GM06990 (cell line): ENCODE results near the gene ZCWPW1.

Experiments used
- DNase-seq: peaks from one replicate; pipeline ENCODE4 v3.0.0-alpha.2; 2011; ENCODE audit not compliant: insufficient read length; ENCODE audit errors: extremely low read depth
- H3K27me3 ChIP-seq: replicated peaks from 2 replicates; pipeline ENCODE4 v1.6.0; 2011; ENCODE audit warnings: low read length; ENCODE audit not compliant: control insufficient read depth, insufficient read depth
- H3K36me3 ChIP-seq: 2 replicates; pipeline ENCODE4 v1.5.1; 2011; ENCODE audit warnings: low read length; ENCODE audit not compliant: control insufficient read depth, insufficient read depth
- H3K4me3 ChIP-seq: replicated peaks from 2 replicates; pipeline ENCODE4 v1.5.1; 2011; ENCODE audit warnings: low read depth, mild to moderate bottlenecking, control low read depth, low read length
- CTCF ChIP-seq: IDR thresholded peaks from 2 replicates; pipeline ENCODE4 v1.5.1; 2011; ENCODE audit warnings: low read length, control low read depth, mild to moderate bottlenecking, inconsistent platforms; ENCODE audit not compliant: insufficient read depth, poor library complexity, severe bottlenecking

The ZCWPW1 gene

GRCh38 chr7:100372694-100373093 lies 55.8 kb downstream of the ZCWPW1 start:
- Histone ChIP-seq H3K36me3 (no peaks in the 10 kb centered on the region), H3K4me3 (no peak overlapping the region), H3K27me3 (no peaks in the 10 kb centered on the region)
- TF ChIP-seq CTCF = no peak
- no peak for DNase-seq

- Histone ChIP-seq H3K27me3 (no peaks in the 10 kb centered on the region), H3K36me3 (no peaks in the 10 kb centered on the region), H3K4me3 (no peak overlapping the region)
- no peak for DNase-seq
- TF ChIP-seq CTCF = no peak
Observed at GRCh38 chr7:100372256-100372655, 56.2 kb downstream of the ZCWPW1 start.

- Histone ChIP-seq H3K4me3 (no peak overlapping the region), H3K36me3 (no peaks in the 10 kb centered on the region), H3K27me3 (no peaks in the 10 kb centered on the region)
- TF ChIP-seq CTCF = no peak
- DNase-seq = no peak
Observed at GRCh38 chr7:100371561-100372171, 56.8 kb downstream of the ZCWPW1 start.

GRCh38 chr7:100370746-100371145 lies 57.8 kb downstream of the ZCWPW1 start:
- H3K27me3 ChIP-seq = no peaks in the 10 kb centered on the region
- no peak overlapping the region for H3K4me3 ChIP-seq
- TF ChIP-seq CTCF = no peak
- no peaks in the 10 kb centered on the region for H3K36me3 ChIP-seq
- no peak for DNase-seq

- TF ChIP-seq CTCF = no peak
- H3K4me3 ChIP-seq = no peak overlapping the region
Observed at GRCh38 chr7:100370303-100370702, 58.2 kb downstream of the ZCWPW1 start.

GRCh38 chr7:100369105-100369504 lies 59.4 kb downstream of the ZCWPW1 start:
- Histone ChIP-seq H3K27me3 (no peaks in the 10 kb centered on the region), H3K4me3 (no peak overlapping the region), H3K36me3 (no peaks in the 10 kb centered on the region)
- DNase-seq = peak; percentile 80
- no peak for TF ChIP-seq CTCF

More at GRCh38 chr7:100370303-100370702, 58.2 kb downstream of the ZCWPW1 start:
- H3K27me3 ChIP-seq = no peaks in the 10 kb centered on the region
- no peaks in the 10 kb centered on the region for H3K36me3 ChIP-seq
- DNase-seq = no peak
